GM19397 (cell line): ENCODE measurements around the gene TMPRSS11B.
A peak's percentile ranks its signal among the peaks of the same experiment; 100 is the strongest.
"Not testable (repeated sequence)": the region's sequence is repeated elsewhere in the genome, so short reads cannot be mapped to it uniquely, and the experiment has no call there.

Experiments
- ATAC-seq: cut with Tn5 transposase; IDR thresholded peaks from one replicate; pipeline ENCODE4 v1.9.1; 2021; ENCODE audit warnings: mild to moderate bottlenecking, moderate library complexity; ENCODE audit not compliant: unreplicated experiment

TMPRSS11B gene, protein sequence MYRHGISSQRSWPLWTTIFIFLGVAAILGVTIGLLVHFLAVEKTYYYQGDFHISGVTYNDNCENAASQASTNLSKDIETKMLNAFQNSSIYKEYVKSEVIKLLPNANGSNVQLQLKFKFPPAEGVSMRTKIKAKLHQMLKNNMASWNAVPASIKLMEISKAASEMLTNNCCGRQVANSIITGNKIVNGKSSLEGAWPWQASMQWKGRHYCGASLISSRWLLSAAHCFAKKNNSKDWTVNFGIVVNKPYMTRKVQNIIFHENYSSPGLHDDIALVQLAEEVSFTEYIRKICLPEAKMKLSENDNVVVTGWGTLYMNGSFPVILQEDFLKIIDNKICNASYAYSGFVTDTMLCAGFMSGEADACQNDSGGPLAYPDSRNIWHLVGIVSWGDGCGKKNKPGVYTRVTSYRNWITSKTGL

DNA sequence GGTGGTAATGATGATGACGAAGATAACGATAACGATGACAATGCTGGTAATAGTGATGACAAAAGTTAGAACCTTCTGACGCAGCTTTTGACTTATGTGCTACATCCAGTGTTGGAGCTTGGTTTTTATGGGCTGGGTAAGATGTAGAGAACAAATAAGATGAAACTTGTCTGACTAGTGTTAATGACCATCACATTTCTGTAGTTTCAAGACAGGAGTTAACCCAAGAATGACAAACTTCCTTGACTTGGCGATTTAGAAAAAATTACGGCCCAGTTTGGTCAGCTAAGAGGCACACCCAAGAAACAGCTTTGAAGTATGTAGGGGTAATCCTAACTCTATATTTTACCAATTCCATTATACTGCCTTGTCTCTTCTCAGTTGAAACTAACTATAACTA is at the start of gene TMPRSS11B:
TSS of gene TMPRSS11B (minus strand) at position 101 of the 400 bp plus-strand sequence. CDS start 136 bp downstream, outside the sequence.
- no peak for ATAC-seq

DNA sequence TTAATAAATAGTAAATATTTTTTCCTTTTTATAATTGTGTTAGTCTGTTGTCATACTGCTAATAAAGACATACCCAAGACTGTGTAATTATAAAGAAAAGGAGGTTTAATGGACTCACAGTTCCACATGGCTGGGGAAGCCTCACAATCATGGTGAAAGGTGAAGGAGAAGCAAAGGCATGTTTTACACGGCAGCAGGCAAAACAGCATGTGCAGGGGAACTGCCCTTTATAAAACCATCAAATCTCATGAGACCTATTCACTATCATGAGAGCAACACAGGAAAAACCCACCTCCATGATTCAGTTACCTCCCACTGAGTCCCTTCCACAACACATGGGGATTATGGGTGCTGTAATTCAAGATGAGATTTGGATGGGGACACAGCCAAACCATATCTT is 45.8 kb upstream of the TMPRSS11B start:
- no peak for ATAC-seq

DNA sequence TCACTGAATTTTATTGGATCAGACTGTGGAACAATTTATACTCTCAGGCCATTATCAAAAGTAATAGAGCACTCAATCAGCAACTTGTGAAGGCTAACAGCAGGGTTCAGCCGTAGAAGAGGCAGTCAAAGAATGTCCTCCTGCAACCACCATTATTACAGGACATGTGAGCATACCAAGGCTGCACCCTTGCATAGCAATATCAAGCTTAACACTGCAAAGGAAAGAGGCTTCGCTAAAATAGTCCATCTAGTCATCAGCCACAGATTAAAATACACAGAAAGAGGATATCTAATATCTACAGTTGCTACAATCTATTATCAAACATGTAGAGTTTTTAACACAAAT is 42.9 kb upstream of the TMPRSS11B start:
- no peak for ATAC-seq

DNA sequence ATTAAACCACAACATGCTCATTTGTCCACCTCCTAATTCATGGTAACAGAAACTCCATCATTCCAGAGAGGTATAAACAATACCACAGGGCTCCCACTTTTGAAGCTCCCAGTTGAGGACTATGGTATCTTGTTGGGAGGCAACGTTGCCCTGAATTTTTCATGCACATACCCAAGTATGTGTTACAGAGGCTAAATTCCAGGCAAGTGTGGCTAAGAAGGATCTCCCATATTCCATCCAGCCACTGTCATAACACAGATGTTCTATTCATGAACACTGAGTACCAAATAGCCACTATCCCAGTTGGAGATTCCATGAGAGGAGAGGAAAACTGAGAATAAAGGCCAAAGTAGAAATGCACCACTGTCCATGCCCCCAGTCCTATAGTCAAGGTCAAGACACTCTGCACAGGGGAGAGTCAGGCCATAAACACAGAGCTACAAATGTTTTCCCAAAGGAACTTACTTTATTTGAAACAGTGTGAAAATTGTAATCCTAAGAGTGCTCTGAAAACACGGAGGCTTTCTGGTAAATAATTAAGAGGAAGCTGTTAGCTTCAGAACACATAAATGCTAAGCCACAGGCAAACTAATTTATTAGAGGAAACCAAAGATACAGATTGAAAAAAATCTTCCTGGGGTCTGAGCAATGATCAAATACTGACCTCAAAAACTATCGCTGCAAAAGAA is 42.4 kb upstream of the TMPRSS11B start:
- no peak for ATAC-seq

DNA sequence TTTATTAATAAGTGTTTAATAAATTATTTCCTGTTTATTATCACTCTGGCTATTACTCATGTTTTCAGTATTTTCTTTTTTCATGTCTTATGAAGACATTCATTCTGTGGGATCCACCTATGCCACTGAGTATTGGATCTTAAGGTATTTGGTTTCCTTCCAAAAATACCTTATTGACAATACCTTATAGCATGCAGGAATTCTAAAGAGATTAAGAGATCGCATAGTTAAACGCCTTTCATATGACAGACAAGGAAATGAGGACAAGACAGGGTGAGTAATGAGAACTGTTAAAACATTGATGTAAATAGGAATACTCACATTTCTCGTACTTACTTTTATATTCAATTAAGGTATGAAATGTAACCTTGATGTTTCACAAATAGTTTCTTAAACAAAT is 38.2 kb upstream of the TMPRSS11B start:
- ATAC-seq: no peak

DNA sequence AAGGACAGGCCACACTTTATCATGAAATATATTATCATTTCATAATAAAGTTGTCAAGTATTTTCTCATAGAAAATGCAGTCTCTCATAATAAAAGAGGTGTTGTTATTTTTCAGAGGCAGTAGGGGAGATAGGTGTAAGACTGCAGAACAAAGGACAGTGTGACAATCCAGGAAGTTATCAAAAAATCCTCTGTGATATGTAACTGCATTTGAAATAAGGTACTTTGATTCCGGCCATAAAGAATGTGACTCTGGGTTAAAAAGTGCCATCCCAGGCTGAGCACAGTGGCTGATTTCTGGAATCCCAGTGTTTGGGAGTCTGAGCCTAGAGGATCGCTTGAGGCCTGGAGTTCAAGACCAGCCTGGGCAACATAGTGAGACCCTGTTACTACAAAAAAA is 37.6 kb upstream of the TMPRSS11B start:
- ATAC-seq: no peak

DNA sequence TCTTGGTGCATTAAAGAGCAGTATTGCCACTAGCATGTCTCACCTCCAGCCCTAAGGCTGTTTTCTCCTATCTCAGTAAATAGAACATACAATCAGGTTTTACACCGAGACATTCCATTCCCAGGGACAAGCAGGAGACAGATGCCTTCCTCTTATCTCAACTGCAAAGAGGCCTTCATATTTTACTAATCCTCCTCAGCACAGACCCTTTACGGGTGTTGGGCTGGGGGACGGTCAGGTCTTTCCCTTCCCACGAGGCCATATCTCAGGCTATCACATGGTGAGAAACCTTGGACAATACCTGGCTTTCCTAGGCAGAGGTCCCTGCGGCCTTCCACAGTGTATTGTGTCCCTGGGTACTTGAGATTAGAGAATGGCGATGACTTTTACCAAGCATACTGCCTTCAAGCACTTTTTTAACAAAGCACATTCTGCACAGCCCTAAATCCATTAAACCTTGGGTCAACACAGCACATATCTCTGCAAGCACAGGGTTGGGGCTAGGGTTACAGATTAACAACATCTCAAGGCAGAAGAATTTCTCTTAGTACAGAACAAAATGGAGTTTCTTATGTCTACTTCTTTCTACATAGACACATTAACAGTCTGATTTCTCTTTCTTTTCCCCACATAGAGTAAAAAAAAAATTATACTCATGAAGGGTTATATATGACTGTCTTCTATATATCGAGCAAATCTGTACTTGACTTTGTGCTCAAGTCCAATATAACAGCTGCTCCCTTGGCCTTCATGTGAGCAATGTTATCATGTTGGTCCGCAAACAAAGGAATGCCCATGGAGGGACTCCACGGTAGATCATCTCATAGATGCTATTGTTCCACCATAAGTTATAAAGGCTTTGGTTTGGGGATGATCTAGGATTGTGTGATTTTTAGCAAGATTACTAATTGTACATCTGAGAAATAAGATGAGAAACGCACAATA is 36.6 kb upstream of the TMPRSS11B start:
- not testable (repeated sequence) for ATAC-seq

DNA sequence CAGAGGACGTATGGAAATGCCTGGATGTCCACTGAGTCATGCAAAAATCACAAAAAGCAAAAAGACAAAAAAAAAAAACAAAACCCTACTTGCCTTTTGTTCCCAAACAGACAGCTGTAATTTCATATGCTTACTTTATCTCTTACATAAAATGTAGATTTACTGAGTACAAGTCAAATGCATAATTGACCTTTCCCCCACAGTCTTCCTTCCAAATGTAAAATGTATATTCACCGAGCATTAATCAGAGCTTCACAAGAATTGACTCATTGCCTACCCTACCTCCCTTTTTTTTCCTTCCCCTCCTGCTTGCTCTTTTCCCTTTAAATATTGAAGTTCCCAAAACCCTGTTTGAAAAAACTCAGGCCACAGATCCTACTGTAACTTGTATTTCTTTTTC is 32.5 kb upstream of the TMPRSS11B start:
- no peak for ATAC-seq

DNA sequence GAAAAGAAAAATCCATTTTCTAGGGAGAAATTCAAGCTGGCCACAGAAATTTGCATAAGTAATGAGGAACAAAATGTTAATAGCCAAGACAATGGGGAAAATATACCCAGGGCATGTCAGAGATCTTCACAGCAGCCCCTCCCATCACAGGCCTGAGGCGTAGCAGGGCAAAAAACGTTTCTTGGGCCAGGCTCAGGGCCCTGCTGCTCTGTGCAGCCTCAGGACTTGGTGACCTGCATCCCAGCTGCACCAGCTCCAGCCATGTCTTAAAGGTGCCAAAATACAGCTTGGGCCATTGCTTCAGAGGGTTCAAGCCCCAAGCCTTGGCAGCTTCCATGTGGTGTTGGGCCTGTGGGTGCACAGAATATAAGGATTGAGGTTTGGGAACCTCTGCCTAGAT is 32.1 kb upstream of the TMPRSS11B start:
- ATAC-seq: no peak

DNA sequence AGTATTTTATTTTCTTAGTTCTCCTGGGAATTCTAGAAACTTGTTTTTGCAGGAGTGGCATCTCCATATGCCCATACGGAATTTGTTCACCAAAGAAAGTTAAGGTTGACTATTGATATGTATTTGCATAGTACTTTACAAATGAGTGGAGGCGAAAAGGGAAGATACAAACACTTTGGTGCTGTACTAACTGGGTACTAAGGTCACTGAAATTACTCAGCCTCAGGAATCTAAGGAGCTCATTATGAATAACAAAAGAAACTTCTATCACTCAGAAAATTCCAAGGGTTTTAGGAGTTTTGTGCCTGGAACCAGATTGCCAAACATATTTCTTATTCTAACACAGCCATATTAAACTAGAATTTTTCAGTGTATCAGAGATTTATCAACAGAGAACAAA is 27.4 kb upstream of the TMPRSS11B start:
- no peak for ATAC-seq

DNA sequence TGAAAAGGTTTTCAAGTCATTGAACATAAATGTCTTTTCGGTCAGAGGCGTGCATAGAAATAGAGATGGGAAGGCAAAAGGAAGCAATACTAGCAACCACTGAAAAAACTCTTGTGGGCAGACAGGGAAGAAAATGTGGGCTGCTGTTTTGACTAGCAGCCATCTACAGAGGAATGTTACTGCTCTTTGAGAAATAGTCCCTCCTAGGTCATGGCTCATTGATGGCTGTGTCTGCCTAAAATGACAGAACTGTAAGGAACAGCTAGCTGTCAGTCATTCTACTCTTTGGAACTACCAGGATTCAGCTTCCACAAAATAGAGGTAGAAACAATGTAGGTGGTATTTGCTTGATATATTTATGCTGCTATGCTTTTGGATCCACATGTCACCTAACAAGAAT is 26.9 kb upstream of the TMPRSS11B start:
- ATAC-seq: no peak

DNA sequence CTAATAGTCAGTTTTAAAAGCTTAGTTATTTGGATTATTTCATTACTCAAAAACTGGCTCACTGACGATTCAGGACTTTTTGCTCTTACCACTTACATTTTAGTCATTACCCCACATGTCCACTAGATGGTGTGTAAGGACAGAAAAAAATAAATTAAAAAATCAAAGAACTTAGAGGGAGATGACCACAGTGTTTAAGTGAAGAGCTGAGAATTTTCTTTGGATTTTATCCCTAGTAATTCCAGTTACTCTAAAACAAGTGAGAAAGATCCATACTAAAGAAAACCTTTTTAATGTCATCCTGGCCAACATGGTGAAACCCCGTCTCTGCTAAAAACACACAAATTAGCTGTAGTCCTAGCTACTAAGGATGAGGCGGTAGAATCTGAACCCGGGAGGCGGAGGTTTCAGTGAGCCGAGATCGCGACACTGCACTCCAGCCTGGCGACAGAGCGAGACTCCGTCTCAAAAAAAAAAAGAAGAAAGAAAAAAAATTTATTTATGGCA is 26.4 kb upstream of the TMPRSS11B start:
- ATAC-seq: no peak

DNA sequence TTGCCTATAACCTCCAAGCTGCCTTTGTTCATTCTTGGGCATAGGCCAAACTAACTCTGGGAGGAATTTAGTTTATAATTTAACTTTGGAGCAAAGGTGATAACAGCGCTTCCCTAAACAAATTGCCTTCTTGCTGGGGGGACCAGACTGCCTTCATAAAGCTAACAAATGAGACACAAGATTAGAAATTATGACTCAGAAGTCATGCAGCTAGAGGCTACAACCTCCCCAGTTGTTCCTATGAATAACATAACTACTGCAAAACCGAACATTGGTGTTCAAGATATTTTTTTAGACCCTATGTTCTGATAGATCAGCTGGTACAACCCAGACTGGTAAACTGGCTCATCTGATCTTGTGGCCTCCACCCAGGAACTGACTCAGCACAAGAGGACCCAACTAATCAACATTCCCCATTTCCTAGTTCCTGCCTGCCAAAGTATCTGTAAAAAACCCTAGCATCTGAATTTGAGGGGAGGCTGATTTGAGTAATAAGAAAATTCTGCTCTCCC is 22.0 kb upstream of the TMPRSS11B start:
- ATAC-seq: no peak

DNA sequence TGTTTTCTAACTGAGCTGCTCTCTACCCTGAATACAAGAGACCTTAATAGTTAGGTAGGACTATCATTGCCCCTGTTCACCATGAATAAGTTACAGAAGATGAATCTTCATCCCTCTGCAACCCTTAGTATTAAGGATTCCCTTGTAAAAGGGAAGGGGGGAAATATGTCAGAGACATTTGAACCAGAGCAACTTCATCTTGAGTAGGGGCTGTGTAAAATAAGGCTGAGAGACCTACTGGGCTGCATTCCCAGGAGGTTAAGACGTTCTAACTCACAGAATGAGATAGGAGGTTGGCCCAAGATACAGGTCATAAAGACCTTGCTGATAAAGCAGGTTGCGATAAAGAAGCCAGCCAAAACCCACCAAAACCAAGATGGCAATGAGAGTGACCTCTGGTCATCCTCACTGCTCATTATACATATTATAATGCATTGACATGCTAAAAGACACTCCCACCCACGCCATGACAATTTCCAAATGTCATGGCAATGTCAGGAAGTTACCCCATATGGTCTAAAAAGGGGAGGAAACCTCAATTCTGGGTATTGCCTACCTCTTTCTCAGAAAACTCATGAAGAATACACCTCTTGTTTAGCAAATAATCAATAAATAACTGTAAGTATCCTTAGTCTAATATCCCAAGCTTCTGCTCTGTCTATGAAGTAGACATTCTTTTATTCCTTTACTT is 19.5 kb upstream of the TMPRSS11B start:
- no peak for ATAC-seq

DNA sequence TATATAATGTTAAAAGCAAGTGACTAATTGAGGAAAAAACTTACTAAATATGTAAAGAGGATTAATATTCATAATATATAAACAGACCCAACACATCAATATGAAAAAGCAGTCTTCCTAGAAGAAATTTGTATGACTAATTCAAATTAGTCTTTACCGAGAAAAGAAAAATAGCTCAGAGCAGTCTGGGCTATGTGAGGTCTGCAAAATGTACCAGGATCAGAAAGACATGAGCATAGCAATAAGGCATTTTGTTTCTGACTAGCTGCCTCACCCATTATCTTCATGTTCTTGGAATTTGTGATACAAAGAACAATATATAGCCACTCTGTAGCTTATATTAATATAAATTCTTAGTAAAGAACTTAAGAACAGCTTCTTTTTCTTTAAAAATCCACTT is 13.7 kb upstream of the TMPRSS11B start:
- ATAC-seq: no peak

DNA sequence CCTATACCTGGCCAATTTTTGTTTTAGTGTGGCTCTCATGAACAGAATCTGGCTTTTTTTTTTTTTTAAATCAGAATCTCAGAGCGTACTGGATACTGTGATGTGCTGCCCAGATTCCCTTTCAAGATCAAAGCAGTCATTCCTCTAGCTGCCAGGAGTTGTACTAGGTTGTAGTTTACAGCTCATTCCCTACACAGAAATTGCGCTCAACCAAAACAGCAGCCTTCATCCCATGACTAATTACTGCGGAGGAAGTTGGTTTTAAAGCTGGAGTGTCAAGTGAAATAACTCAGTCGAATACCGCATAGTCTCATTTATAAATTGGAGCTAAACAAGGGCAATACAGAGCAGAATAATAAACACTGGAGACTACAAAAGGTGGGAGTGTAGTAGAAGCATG is 12.2 kb upstream of the TMPRSS11B start:
- no peak for ATAC-seq

DNA sequence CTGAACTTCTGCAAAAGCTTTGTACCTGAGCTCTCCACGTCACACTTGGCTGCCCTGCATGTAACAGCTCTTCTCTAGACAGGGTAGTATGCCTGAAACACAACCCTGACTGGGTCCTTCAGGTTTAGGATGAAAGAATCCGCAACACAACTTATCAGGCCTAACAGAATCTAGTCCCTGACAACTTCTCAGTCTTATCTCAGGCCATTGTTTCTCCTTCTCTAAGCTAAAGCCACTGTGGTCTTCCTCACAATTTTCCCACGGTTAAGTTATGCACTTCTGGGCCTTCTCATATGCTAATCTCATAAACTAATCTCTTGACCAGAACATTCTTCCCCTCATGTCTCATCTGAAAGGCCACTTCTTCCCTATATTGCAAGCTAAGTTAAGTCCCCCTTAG is 10.8 kb upstream of the TMPRSS11B start:
- ATAC-seq: no peak

DNA sequence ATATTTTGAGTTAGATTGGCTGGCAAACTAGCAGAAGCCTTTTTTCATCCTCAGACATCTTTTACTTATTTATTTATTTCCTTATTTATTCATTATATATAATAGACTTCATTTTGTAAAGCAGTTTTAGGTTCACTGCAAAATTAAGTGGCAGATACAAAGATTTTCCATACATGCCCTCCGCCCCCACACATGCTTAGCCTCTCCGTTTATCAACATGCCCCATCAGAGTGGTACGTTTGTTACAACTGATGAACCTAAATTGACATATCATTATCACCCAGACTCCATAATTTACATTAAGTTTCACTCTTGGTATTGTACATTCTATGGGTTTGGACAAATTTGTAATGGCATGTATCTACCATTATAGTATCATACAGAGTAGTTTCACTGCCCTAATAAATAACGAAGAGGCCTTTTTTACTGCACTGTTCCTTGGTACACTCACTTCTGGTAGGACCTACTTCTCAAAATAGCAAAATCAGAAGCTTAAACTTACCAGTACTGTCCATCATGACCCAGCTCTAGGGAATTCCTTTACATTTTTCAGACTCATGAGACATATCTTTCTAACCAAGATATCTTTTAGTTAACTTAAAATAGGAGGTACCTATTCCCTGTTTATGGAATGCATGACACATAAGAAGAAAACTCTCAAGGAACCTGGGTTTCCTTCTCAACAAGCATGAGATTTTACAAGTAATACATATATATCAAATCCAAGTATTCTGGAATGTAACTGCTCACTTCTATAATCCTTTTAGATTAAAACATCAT is 4.8 kb upstream of the TMPRSS11B start:
- ATAC-seq: no peak

DNA sequence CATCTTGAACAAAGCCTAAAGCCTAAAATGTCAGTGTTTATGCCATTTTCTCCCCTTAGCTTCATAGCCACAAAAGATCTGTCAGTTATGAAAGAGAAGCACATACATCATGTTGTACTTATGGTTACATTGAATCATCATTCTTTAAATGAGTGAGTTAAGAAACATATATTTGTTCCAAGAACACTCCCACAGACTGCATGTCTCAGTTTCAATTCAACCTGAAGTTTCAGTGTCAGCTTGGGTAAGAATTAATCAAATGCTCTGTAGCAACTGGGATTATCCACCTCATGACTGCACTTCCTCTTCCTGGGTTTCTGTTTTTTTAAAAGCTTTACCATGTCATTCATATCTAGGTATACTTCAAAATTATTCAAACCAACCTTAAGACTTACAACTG is 3.9 kb upstream of the TMPRSS11B start:
- ATAC-seq: peak; percentile 68

DNA sequence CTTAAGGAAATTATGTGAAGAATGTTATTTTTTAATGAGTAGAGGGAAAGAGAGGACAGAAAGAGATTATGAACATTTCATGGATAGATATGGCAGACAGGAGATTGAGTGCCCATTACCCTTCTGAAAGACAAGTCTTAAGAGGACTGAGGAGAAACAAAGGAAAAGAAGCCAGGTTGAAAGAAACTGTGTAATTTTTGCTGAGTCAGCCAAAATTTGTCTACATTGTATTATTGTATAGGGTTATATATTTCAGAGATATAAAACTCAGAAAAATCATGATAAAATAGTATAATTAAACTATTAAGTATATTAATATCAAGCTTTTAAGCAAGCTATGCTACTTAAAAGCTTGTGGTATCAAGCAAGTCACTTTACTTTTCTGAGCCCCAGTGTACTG is 4.9 kb downstream of the TMPRSS11B start:
- ATAC-seq: no peak
